Activated T-helper 9 cell treated with anti-CD3 and anti-CD28 coated beads, Interleukin-2, amount 50 U/mL, for 16 hours (primary cell): ENCODE measurements around the gene ATP8A2.

Source experiments
- DNase-seq: peaks from one replicate; pipeline ENCODE4 v3.0.0-alpha.2; 2020; ENCODE audit warnings: low read depth

ATP8A2 gene

GRCh38 chr13:25731536-25731935 lies 359.8 kb downstream of the ATP8A2 start:
- DNase-seq: no peak

- no peak for DNase-seq
Observed at GRCh38 chr13:25732111-25732865, 360.5 kb downstream of the ATP8A2 start.

- DNase-seq: no peak
Observed at GRCh38 chr13:25733001-25733491, 361.3 kb downstream of the ATP8A2 start.

GRCh38 chr13:25733696-25734435 lies 362.1 kb downstream of the ATP8A2 start:
- DNase-seq: no peak

GRCh38 chr13:25738342-25739196 lies 366.8 kb downstream of the ATP8A2 start:
- DNase-seq: no peak

GRCh38 chr13:25739376-25739775 lies 367.6 kb downstream of the ATP8A2 start:
- no peak for DNase-seq

GRCh38 chr13:25741796-25742195 lies 370.0 kb downstream of the ATP8A2 start:
- DNase-seq: no peak

- DNase-seq: no peak
Observed at GRCh38 chr13:25742220-25742619, 370.4 kb downstream of the ATP8A2 start.

GRCh38 chr13:25743421-25743820 lies 371.6 kb downstream of the ATP8A2 start:
- no peak for DNase-seq

GRCh38 chr13:25744178-25744577 lies 372.4 kb downstream of the ATP8A2 start:
- no peak for DNase-seq

- DNase-seq: no peak
Observed at GRCh38 chr13:25746131-25746530, 374.4 kb downstream of the ATP8A2 start.

- DNase-seq: no peak
Observed at GRCh38 chr13:25752957-25753551, 381.3 kb downstream of the ATP8A2 start.

GRCh38 chr13:25753976-25754375 lies 382.2 kb downstream of the ATP8A2 start:
- DNase-seq: no peak

GRCh38 chr13:25756251-25756650 lies 384.5 kb downstream of the ATP8A2 start:
- no peak for DNase-seq

GRCh38 chr13:25756912-25757311 lies 385.1 kb downstream of the ATP8A2 start:
- no peak for DNase-seq

GRCh38 chr13:25761041-25761440 lies 389.3 kb downstream of the ATP8A2 start:
- no peak for DNase-seq

- DNase-seq: no peak
Observed at GRCh38 chr13:25762281-25762680, 390.5 kb downstream of the ATP8A2 start.

- no peak for DNase-seq
Observed at GRCh38 chr13:25762795-25763377, 391.1 kb downstream of the ATP8A2 start.

GRCh38 chr13:25764378-25764777 lies 392.6 kb downstream of the ATP8A2 start:
- no peak for DNase-seq

GRCh38 chr13:25765266-25765665 lies 393.5 kb downstream of the ATP8A2 start:
- no peak for DNase-seq

GRCh38 chr13:25766576-25766975 lies 394.8 kb downstream of the ATP8A2 start:
- no peak for DNase-seq

GRCh38 chr13:25766991-25767390 lies 395.2 kb downstream of the ATP8A2 start:
- DNase-seq: no peak
